OCI-LY3 (cell line): ENCODE data around the gene HRCT1.
A peak's percentile ranks its signal among the peaks of the same experiment; 100 is the strongest.

Experiments used
- EZH2phosphoT487 ChIP-seq: fragments of 200-600 bp; shearing (Covaris generic); IDR thresholded peaks from 2 replicates; pipeline ENCODE4 v1.6.1; 2018; ENCODE audit warnings: antibody characterized with exemption, mixed run types, low read depth
- TF ChIP-seq, protein P1 (sequence below): fragments of 200-600, 300-600 bp; sonication (generic); IDR thresholded peaks from 2 replicates; pipeline ENCODE4 v1.5.1; 2014; ENCODE audit warnings: antibody characterized with exemption, low read length, low read depth

DNA sequence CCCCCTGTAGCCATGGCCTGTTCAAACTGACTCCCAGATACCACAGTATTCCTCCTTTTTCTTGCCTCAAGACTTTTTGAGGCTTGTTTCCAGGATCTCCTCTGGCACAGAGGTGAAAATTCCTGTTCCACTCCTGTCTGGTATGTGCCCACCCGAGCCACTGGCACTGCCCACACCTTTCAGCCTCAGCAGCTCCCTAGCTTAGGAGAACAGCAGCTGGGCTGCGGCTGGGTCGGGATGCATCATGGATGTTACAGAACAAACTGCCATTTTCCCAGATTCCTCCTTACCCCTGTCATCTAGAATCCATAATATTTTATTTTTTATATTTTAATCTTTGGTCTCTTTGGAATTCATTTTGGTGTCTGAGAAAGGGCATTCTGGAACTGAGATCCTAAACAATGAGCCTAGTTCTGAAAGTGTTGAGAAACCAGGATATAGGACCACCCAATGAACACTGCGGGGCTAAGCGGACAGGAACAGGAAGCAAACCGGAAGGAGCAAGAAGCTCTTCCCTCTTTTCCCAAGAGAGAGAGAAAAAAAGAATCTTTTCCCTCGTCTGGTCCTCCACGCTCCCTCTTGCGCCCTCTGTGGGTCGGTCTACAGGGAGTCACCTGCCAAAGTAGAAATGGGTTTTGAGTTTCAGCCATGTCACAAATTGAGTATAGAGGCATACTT lies 39.5 kb downstream of the HRCT1 start:
- TF ChIP-seq, protein P1, sequence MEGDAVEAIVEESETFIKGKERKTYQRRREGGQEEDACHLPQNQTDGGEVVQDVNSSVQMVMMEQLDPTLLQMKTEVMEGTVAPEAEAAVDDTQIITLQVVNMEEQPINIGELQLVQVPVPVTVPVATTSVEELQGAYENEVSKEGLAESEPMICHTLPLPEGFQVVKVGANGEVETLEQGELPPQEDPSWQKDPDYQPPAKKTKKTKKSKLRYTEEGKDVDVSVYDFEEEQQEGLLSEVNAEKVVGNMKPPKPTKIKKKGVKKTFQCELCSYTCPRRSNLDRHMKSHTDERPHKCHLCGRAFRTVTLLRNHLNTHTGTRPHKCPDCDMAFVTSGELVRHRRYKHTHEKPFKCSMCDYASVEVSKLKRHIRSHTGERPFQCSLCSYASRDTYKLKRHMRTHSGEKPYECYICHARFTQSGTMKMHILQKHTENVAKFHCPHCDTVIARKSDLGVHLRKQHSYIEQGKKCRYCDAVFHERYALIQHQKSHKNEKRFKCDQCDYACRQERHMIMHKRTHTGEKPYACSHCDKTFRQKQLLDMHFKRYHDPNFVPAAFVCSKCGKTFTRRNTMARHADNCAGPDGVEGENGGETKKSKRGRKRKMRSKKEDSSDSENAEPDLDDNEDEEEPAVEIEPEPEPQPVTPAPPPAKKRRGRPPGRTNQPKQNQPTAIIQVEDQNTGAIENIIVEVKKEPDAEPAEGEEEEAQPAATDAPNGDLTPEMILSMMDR = peak; percentile 91
- no peak for TF ChIP-seq EZH2phosphoT487
